Loucy (cell line): ENCODE measurements around the gene LY86.
"Not testable (repeated sequence)": the region's sequence is repeated elsewhere in the genome, so short reads cannot be mapped to it uniquely, and the experiment has no call there.

Experiments used
- H2AFZ ChIP-seq: fragments of 200-600 bp; sonication (generic); 2 replicates; pipeline ENCODE4 v1.6.0; 2016; ENCODE audit warnings: antibody characterized with exemption, mild to moderate bottlenecking, low read length, moderate library complexity
- H3F3A ChIP-seq: fragments of 200-600 bp; 2 replicates; pipeline ENCODE4 v1.6.0; 2016; ENCODE audit warnings: antibody characterized with exemption, low read depth, mild to moderate bottlenecking
- H3K27me3 ChIP-seq: fragments of 200-600 bp; sonication (generic); 2 replicates; pipeline ENCODE4 v1.6.1; 2014; ENCODE audit warnings: low read length, mild to moderate bottlenecking; ENCODE audit not compliant: insufficient read depth, poor library complexity, severe bottlenecking
- H3K36me3 ChIP-seq: fragments of 200-600 bp; sonication (generic); 2 replicates; pipeline ENCODE4 v1.6.1; 2016; ENCODE audit warnings: low read length; ENCODE audit not compliant: insufficient read depth
- H3K4me1 ChIP-seq: fragments of 200-600 bp; sonication (generic); 2 replicates; pipeline ENCODE4 v1.5.1; 2014; ENCODE audit warnings: low read length, mild to moderate bottlenecking; ENCODE audit not compliant: insufficient read depth, poor library complexity, severe bottlenecking
- H3K4me2 ChIP-seq: fragments of 200-600 bp; sonication (generic); 2 replicates; pipeline ENCODE4 v1.6.0; 2014; ENCODE audit warnings: antibody characterized with exemption, low read length, low read depth, mild to moderate bottlenecking; ENCODE audit not compliant: poor library complexity, severe bottlenecking
- H3K4me3 ChIP-seq: fragments of 200-600 bp; sonication (generic); 2 replicates; pipeline ENCODE4 v1.5.1; 2014; ENCODE audit warnings: low read length, mild to moderate bottlenecking, mixed read lengths; ENCODE audit not compliant: poor library complexity, severe bottlenecking
- H3K79me2 ChIP-seq: fragments of 200-600 bp; sonication (generic); 2 replicates; pipeline ENCODE4 v1.6.1; 2014; ENCODE audit warnings: low read length; ENCODE audit not compliant: insufficient read depth
- H3K9ac ChIP-seq: fragments of 200-600 bp; sonication (generic); 2 replicates; pipeline ENCODE4 v1.6.0; 2014; ENCODE audit warnings: mild to moderate bottlenecking, low read depth, low read length, moderate library complexity; ENCODE audit not compliant: poor library complexity, severe bottlenecking
- H3K9me2 ChIP-seq: fragments of 200-600 bp; sonication (generic); replicated peaks from 2 replicates; pipeline ENCODE4 v1.6.1; 2016; ENCODE audit warnings: low read depth, low read length, mixed read lengths
- H3K9me3 ChIP-seq: fragments of 200-600 bp; sonication (generic); 2 replicates; pipeline ENCODE4 v1.6.1; 2014; ENCODE audit warnings: mild to moderate bottlenecking, antibody characterized with exemption, low read length, low read depth; ENCODE audit not compliant: insufficient read depth
- H4K20me1 ChIP-seq: fragments of 200-600 bp; sonication (generic); 2 replicates; pipeline ENCODE4 v1.6.0; 2014; ENCODE audit warnings: antibody characterized with exemption, low read length, mild to moderate bottlenecking; ENCODE audit not compliant: insufficient read depth, poor library complexity, severe bottlenecking
- EZH2phosphoT487 ChIP-seq: fragments of 200-600 bp; IDR thresholded peaks from 2 replicates; pipeline ENCODE4 v1.6.1; 2018; ENCODE audit warnings: antibody characterized with exemption, mild to moderate bottlenecking, moderate library complexity, borderline replicate concordance
- TF ChIP-seq, protein P1 (sequence below): fragments of 200-600 bp; sonication (generic); conservative IDR thresholded peaks from 2 replicates; pipeline ENCODE4 v1.5.1; 2014; ENCODE audit warnings: mild to moderate bottlenecking, antibody characterized with exemption, low read length

The LY86 gene

DNA sequence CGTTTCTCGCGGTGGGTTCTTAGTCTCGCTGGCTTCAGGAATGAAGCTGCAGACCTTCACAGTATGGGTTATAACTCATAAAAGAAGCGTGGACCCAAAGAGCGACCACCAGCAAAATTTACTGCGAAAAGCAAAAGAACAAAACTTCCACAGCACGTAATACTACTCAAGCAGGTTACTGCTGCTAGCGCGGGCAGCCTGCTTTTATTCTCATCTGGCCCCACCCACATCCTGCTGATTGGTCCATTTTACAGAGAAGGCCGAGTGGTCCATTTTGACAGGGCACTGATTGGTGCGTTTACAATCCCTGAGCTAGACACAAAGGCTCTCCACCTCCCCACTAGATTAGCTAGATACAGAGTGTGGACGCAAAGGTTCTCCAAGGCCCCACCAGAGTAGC lies 17.4 kb downstream of the LY86 start:
- peaks cover 25% of the 10 kb centered on the region for H3K4me1 ChIP-seq
- no peaks in the 10 kb centered on the region for H3F3A ChIP-seq
- TF ChIP-seq, protein P1, sequence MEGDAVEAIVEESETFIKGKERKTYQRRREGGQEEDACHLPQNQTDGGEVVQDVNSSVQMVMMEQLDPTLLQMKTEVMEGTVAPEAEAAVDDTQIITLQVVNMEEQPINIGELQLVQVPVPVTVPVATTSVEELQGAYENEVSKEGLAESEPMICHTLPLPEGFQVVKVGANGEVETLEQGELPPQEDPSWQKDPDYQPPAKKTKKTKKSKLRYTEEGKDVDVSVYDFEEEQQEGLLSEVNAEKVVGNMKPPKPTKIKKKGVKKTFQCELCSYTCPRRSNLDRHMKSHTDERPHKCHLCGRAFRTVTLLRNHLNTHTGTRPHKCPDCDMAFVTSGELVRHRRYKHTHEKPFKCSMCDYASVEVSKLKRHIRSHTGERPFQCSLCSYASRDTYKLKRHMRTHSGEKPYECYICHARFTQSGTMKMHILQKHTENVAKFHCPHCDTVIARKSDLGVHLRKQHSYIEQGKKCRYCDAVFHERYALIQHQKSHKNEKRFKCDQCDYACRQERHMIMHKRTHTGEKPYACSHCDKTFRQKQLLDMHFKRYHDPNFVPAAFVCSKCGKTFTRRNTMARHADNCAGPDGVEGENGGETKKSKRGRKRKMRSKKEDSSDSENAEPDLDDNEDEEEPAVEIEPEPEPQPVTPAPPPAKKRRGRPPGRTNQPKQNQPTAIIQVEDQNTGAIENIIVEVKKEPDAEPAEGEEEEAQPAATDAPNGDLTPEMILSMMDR = no peak
- no peak for TF ChIP-seq EZH2phosphoT487
- no peaks in the 10 kb centered on the region for H3K9me3 ChIP-seq
- no peak overlapping the region for H3K9ac ChIP-seq
- no peak overlapping the region for H3K4me2 ChIP-seq
- H3K27me3 ChIP-seq = no peaks in the 10 kb centered on the region
- no peak overlapping the region for H3K4me3 ChIP-seq
- H3K36me3 ChIP-seq = no peaks in the 10 kb centered on the region
- no peaks in the 10 kb centered on the region for H3K79me2 ChIP-seq
- no peaks in the 10 kb centered on the region for H4K20me1 ChIP-seq
- H3K9me2 ChIP-seq = no peaks in the 10 kb centered on the region
- H2AFZ ChIP-seq = no peak overlapping the region

DNA sequence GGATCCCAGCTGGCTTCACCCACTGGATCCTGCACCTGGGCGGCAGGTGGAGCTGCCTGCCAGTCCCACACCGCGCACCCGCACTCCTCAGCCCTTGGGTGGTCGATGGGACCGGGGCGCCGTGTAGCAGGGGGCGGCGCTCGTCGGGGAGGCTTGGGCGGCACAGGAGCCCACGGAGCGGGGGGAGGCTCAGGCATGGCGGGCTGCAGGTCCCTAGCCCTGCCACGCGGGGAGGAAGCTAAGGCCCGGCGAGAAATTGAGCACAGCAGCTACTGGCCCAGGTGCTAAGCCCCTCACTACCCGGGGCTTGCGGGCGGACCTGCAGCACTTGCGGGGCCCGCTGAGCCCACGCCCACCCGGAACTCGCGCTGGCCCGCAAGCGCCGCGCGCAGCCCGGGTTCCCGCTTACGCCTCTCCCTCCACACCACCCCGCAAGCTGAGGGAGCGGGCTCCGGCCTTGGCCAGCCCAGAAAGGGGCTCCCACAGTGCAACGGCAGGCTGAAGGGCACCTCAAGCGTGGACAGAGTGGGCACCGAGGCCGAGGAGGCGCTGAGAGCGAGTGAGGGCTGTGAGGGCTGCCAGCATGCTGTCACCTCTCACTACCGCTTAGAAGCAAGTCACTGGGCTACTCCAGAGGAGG lies 18.0 kb downstream of the LY86 start:
- H3K9me3 ChIP-seq, H3K79me2 ChIP-seq: not testable (repeated sequence)

DNA sequence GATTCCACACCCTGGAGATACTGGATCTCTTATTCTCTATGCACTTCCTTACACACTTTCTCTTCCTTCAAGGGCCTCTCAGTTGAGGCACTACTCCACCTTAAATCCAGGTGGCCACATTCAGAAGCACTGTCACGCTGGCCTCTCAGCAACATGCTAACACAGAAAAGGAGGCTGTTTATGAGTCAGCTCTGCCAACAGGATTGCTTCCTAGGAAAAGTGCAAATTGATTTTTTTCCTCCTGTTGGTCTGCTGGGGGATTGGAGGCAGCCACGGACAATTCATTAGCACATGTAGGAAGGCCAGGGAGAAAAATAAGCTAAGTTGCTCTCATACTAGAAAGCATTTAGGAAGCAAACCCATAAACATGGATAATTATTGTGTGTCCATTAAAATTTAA lies 20.9 kb downstream of the LY86 start:
- Histone ChIP-seq H3K9me3 (no peaks in the 10 kb centered on the region), H3K9ac (no peak overlapping the region), H3K4me1 (peaks cover 35% of the 10 kb centered on the region), H3K36me3 (no peaks in the 10 kb centered on the region), H3K79me2 (no peaks in the 10 kb centered on the region), H2AFZ (no peak overlapping the region), H3K27me3 (no peaks in the 10 kb centered on the region), H4K20me1 (no peaks in the 10 kb centered on the region), H3F3A (no peaks in the 10 kb centered on the region), H3K9me2 (no peaks in the 10 kb centered on the region), H3K4me3 (no peak overlapping the region), H3K4me2 (peak overlapping the region; percentile 53)
- TF ChIP-seq, protein P1 = no peak
- TF ChIP-seq EZH2phosphoT487 = no peak

More for the DNA sequence above, 18.0 kb downstream of the LY86 start:
- H3K36me3 ChIP-seq, H3K9me2 ChIP-seq, H3K27me3 ChIP-seq, H3K9ac ChIP-seq, H4K20me1 ChIP-seq, H3K4me2 ChIP-seq, H2AFZ ChIP-seq, H3K4me3 ChIP-seq, H3F3A ChIP-seq: not testable (repeated sequence)
- H3K4me1 ChIP-seq = peaks cover 31% of the 10 kb centered on the region

DNA sequence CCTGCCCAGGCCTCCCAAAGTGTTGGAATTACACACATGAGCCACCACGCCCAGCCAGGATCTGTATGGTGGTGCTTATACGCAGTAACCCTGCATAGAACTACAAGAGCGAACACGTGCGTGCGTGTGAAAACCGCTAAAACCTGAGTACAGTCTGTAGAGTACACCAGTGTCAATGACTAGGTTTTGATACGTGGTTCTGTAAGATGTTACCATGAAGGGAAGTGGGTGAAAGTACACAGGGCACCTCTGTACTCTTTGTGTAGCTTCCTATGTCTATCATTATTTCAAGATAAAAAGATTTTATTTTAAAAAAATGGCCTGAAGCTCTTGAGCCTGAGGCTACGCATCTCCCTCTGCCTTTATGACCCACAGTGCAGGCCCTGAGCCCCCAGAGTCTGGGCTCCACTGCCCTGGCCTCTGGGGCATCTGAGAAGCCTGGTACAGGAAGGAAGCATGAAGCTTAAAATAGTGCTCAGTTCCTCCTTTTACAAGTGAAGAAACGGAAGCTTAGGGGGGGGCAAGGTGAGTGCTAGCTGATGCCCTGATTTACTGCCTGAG lies 21.6 kb downstream of the LY86 start:
- TF ChIP-seq, protein P1 = no peak
- no peak for TF ChIP-seq EZH2phosphoT487
- H3K79me2 ChIP-seq = no peaks in the 10 kb centered on the region
- no peaks in the 10 kb centered on the region for H3F3A ChIP-seq
- H3K4me3 ChIP-seq = peak overlapping the region; percentile 37
- no peaks in the 10 kb centered on the region for H3K9me2 ChIP-seq
- peak overlapping the region; percentile 53 for H3K4me2 ChIP-seq
- H3K4me1 ChIP-seq = peaks cover 38% of the 10 kb centered on the region
- H4K20me1 ChIP-seq = no peaks in the 10 kb centered on the region
- no peak overlapping the region for H3K9ac ChIP-seq
- H2AFZ ChIP-seq = no peak overlapping the region
- no peaks in the 10 kb centered on the region for H3K27me3 ChIP-seq
- no peaks in the 10 kb centered on the region for H3K36me3 ChIP-seq
- no peaks in the 10 kb centered on the region for H3K9me3 ChIP-seq
